SH-SY5Y (cell line): ENCODE measurements around the gene CCDC159.

Source experiments
- GATA2 ChIP-seq: IDR thresholded peaks from 2 replicates; pipeline ENCODE4 v1.6.1; 2011; ENCODE audit warnings: mild to moderate bottlenecking, low read depth, low read length
- GATA3 ChIP-seq: IDR thresholded peaks from 2 replicates; pipeline ENCODE4 v1.6.1; 2011; ENCODE audit warnings: low read depth, mild to moderate bottlenecking, low read length, moderate library complexity

GRCh38 chr19:11339254-11340098, 6.8 kb upstream of the CCDC159 start, which contains the start of gene RAB3D:
- no peak for TF ChIP-seq GATA2
- TF ChIP-seq GATA3: no peak
